Body of pancreas (tissue), 4 donors: ENCODE results near the gene MICU1. TPM values are rescaled to one million over a fixed set of nuclear protein-coding genes. Genes with fewer than 3 reads are reported as not detected.
A peak's percentile ranks its signal among the peaks of the same experiment; 100 is the strongest.
"Not testable (repeated sequence)": the region's sequence is repeated elsewhere in the genome, so short reads cannot be mapped to it uniquely, and the experiment has no call there.

Source experiments
- ATAC-seq: fragments of 150-250 bp; one replicate; pipeline ENCODE4 v1.9.1; 2016
- DNase-seq, 4 donors: peaks; one replicate each; pipeline ENCODE4 v3.0.0-alpha.2; 2019
- H3K27ac ChIP-seq, 4 donors: fragments of 200-600 bp; sonication (generic); 1 replicate in 3 of 4; 2 replicates in 1 of 4; pipeline versions ENCODE4 v1.5.1 to v1.6.1; 2016 to 2019; ENCODE audit warnings: mild to moderate bottlenecking in 1 of 4, mixed read lengths in 1 of 4, moderate library complexity in 1 of 4
- H3K27me3 ChIP-seq, 2 donors: fragments of 200-600 bp; sonication (generic); one replicate each; pipeline ENCODE4 v1.6.0; 2016; ENCODE audit warnings: mild to moderate bottlenecking in 1 of 2
- H3K36me3 ChIP-seq, 2 donors: fragments of 200-600 bp; sonication (generic); replicated peaks in 1 of 2; 2 replicates each; pipeline ENCODE4 v1.5.1; 2016; ENCODE audit warnings: low read depth in 2 of 2; ENCODE audit not compliant: insufficient read depth in 1 of 2
- H3K4me1 ChIP-seq: fragments of 200-600 bp; sonication (generic); one replicate; pipeline ENCODE4 v1.6.0; 2016
- H3K4me3 ChIP-seq, 2 donors: fragments of 200-600 bp; sonication (generic); 1 replicate in 1 of 2; 2 replicates in 1 of 2; pipeline ENCODE4 v1.5.1; 2016 to 2019
- H3K9me3 ChIP-seq, 3 donors: fragments of 200-600 bp; sonication (generic); 1 replicate in 2 of 3; 2 replicates in 1 of 3; pipeline ENCODE4 v1.5.1; 2016
- POLR2A ChIP-seq, 3 donors: fragments of 450-650 bp; IDR thresholded peaks; one replicate each; pipeline ENCODE4 v1.6.1; 2016; ENCODE audit warnings: antibody characterized with exemption in 3 of 3, mild to moderate bottlenecking in 2 of 3
- WGBS, 2 donors: methylation state at CpG; one replicate each; pipeline ENCODE4 v1.1.5; 2017; 5-methylcytosine and 5-hydroxymethylcytosine counted together
- intact Hi-C: fragments of 100-400 bp; cut with DNase I; formaldehyde crosslinking; loops from one replicate; pipeline ENCODE4 v1.15.1; 2023
- total RNA-seq, 2 donors: library from RNA; depleted of rRNA; stranded (reverse); fragments of >200 nt; gene quantifications; one replicate each; pipeline ENCODE4 v1.1.0, GENCODE V29; 2016
- TF ChIP-seq, protein P1 (sequence below), 7 experiments: fragments of 450-650 bp in 4 of 7; fragments of 200-600 bp in 3 of 7; sonication (generic) in 3 of 7; IDR thresholded peaks; one replicate each; pipeline ENCODE4 v1.5.1; 2016 to 2019; ENCODE audit warnings: antibody characterized with exemption in 7 of 7

The MICU1 gene
- total RNA-seq, 2 donors from 2014 or later: 14.0 to 23.1 TPM

DNA sequence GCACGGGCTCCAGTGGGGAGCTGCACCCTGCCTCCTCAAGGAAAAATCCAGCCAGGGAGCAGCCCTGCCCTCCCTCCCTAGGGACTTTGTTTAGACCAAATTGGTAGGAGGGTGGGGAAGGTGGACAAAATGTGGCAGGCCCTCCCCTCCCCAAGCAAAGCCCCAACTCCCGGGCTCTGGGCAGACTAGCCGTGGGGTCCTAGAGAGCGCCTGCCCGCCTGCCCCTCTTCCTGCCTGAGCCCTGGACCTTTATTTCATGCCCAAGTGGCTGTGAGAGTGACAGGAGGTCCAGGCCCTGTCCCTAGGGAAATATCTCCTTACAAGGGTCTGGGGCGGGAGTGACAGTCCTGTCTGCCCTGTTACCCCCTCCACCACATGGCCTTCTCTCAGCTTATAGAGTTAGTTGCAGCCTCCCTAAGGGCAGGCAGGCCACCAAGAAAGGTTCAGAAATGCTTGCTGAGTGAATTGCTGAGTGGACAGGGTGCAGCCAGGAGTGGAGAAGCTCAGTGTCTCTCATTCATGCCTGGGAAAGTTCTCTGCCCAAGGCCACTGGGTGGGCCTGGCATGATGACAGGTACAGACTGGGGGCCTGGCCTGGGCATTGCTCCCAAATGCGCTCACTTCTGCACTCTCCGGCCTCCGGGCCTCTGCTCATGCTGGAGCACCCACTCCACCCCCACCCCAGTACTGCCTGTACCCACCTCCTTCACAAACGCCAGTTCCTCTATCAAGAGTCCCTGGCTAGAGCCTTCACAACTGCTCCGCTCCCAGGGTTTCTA, 296.4 kb downstream of the MICU1 start:
- no peaks in the 10 kb centered on the region for H3K27me3 ChIP-seq
- H3K4me1 ChIP-seq: peaks cover 92% of the 10 kb centered on the region
- DNase-seq (peak; percentile 89 to 96 (median 94)), ATAC-seq (peak; percentile 62)
- intact Hi-C loops: no loop called here
- peak overlapping the region; percentile 82 to 99 (median 92) for H3K27ac ChIP-seq
- H3K4me3 ChIP-seq: no peak overlapping the region
- H3K9me3 ChIP-seq: no peaks in the 10 kb centered on the region
- H3K36me3 ChIP-seq: no peaks in the 10 kb centered on the region
- 46 to 62% methylated on average over 7 to 11 of the region's 11 CpGs for WGBS, 2 donors
- TF ChIP-seq, protein P1, sequence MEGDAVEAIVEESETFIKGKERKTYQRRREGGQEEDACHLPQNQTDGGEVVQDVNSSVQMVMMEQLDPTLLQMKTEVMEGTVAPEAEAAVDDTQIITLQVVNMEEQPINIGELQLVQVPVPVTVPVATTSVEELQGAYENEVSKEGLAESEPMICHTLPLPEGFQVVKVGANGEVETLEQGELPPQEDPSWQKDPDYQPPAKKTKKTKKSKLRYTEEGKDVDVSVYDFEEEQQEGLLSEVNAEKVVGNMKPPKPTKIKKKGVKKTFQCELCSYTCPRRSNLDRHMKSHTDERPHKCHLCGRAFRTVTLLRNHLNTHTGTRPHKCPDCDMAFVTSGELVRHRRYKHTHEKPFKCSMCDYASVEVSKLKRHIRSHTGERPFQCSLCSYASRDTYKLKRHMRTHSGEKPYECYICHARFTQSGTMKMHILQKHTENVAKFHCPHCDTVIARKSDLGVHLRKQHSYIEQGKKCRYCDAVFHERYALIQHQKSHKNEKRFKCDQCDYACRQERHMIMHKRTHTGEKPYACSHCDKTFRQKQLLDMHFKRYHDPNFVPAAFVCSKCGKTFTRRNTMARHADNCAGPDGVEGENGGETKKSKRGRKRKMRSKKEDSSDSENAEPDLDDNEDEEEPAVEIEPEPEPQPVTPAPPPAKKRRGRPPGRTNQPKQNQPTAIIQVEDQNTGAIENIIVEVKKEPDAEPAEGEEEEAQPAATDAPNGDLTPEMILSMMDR (IDR thresholded peaks at IDR 0.05): peak in 1 of 7 experiments; percentile 2
- peak in 1 of 3 donors; percentile 57 for TF ChIP-seq POLR2A (IDR thresholded peaks at IDR 0.05)

- Histone ChIP-seq H3K36me3 (no peaks in the 10 kb centered on the region), H3K27me3 (no peaks in the 10 kb centered on the region), H3K4me3 (no peak overlapping the region), H3K27ac (peak overlapping the region; percentile 82 to 99 (median 92)), H3K9me3 (no peaks in the 10 kb centered on the region), H3K4me1 (peaks cover 86% of the 10 kb centered on the region)
- DNase-seq: no peak
- no peak for ATAC-seq
- TF ChIP-seq POLR2A (IDR thresholded peaks at IDR 0.05): no peak
- TF ChIP-seq, protein P1 (IDR thresholded peaks at IDR 0.05): no peak
- intact Hi-C loops: no loop called here
- 60% methylated on average over 5 of the region's 5 CpGs; no CpG with 5 or more reads in 1 of the 2 donors for WGBS, 2 donors
Observed at GRCh38 chr10:72328829-72329204, 297.1 kb downstream of the MICU1 start.

- Histone ChIP-seq H3K9me3 (no peaks in the 10 kb centered on the region), H3K27me3 (no peaks in the 10 kb centered on the region), H3K4me1 (peaks cover 80% of the 10 kb centered on the region), H3K4me3 (no peak overlapping the region), H3K36me3 (no peaks in the 10 kb centered on the region), H3K27ac (peak overlapping the region; percentile 82 to 99 (median 92))
- intact Hi-C loops: no loop called here
- 17 to 18% methylated on average over 8 to 13 of the region's 14 CpGs for WGBS, 2 donors
- TF ChIP-seq, protein P1 (IDR thresholded peaks at IDR 0.05): peak; percentile 32 to 80 (median 67)
- TF ChIP-seq POLR2A (IDR thresholded peaks at IDR 0.05): no peak
- ATAC-seq: peak; percentile 15
- DNase-seq: peak; percentile 77 to 86 (median 82)
Observed at GRCh38 chr10:72328045-72328828, 297.6 kb downstream of the MICU1 start.

DNA sequence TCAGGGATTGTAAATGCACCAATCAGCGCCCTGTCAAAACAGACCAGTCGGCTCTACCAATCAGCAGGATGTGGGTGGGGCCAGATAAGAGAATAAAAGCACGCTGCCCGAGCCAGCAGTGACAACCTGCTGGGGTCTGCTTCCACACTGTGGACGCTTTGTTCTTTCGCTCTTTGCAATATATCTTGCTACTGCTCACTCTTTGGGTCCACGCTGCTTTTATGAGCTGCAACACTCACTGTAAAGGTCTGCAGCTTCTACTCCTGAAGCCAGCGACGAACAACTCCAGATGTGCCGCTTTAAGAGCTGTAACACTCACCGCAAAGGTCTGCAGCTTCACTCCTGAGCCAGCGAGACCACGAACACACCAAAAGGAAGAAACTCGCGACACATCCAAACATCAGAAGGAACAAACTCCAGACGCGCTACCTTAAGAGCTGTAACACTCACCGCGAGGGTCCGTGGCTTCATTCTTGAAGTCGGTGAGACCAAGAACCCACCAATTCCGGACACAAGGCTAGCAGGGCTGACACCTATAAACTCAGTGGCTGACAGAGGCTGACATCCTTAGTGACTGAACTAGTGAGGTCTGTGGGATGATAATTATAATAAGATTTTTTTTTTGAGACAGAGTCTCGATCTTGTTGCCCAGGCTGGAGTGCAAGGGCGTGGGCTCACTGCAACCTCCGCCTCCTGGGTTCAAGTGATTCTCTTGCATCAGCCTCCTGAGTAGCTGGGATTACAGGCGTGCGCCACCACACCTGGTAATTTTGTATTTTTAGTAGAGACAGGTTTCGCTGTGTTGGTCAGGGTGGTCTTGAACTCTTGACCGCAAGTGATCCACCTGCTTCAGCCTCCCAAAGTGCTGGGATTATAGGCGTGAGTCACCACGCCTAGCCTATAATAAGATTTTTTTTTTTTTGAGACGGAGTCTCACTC, 298.9 kb downstream of the MICU1 start:
- H3K4me3 ChIP-seq, H3K36me3 ChIP-seq, H3K27me3 ChIP-seq, DNase-seq, H3K9me3 ChIP-seq, intact Hi-C loops, ATAC-seq: not testable (repeated sequence)
- 77 to 91% methylated on average over 32 of the region's 32 CpGs for WGBS, 2 donors
- H3K27ac ChIP-seq: peak overlapping the region in 1 of 4 donors; percentile 87
- peaks cover 70% of the 10 kb centered on the region for H3K4me1 ChIP-seq
- peak in 2 of 3 donors; percentile 23 to 41 for TF ChIP-seq POLR2A (IDR thresholded peaks at IDR 0.05)

DNA sequence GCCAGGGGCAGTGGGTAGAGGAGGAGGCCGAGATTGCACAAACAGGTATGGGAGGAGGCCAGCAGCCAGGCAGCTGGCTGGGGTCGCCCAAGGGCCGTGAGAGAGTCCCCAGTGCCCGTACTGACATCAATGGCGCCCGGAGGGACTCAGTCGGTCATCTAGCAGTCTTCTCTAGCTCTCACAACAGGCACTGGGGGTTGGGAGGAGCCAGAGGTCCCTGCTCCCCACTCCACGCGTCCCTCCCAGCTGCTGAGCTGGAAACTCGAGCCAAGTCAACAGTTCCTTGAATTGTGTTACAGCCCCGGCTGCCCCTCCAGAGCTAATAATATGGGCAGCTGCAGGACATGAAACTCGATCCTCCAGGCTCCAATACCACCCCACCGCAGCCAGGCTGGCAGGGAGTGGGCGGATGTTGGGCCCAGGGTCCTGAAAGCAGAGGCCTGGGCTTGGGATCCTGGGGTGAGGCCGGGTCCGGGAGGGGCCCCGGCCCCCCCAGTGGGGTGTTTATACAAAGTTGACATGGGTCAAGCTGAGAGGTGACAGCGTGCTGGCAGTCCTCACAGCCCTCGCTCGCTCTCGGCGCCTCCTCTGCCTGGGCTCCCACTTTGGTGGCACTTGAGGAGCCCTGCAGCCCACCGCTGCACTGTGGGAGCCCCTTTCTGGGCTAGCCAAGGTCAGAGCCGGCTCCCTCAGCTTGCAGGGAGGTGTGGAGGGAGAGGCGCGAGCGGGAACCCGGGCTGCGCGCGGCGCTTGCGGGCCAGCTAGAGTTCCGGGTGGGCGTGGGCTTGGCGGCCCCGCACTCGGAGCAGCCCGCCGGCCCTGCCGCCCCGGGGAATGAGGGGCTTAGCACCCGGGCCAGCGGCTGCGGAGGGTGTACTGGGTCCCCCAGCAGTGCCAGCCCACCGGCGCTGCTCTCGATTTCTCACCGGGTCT, 300.4 kb downstream of the MICU1 start:
- 35 to 61% methylated on average over 8 to 33 of the region's 49 CpGs for WGBS, 2 donors
- Histone ChIP-seq H3K4me1 (peaks cover 70% of the 10 kb centered on the region), H3K27ac (peak overlapping the region in 3 of 4 donors; percentile 8 to 47 (median 39))
- intact Hi-C loops, ATAC-seq, H3K9me3 ChIP-seq, H3K4me3 ChIP-seq, H3K27me3 ChIP-seq, H3K36me3 ChIP-seq: not testable (repeated sequence)
- peak; percentile 49 to 67 (median 58) for DNase-seq
